IMR-90 (cell line): Measurements from ENCODE around the gene ASIC2.

Experiments
- BHLHE40 ChIP-seq: fragments of 150-350 bp; IDR thresholded peaks from 2 replicates; pipeline ENCODE4 v1.6.1; 2016; ENCODE audit warnings: mild to moderate bottlenecking, low read depth, low read length
- CHD1 ChIP-seq: IDR thresholded peaks from 2 replicates; pipeline ENCODE4 v1.6.1; 2012; ENCODE audit warnings: low read depth, low read length, improper control_type of control experiment
- CTCF ChIP-seq: conservative IDR thresholded peaks from 2 replicates; pipeline ENCODE4 v1.5.1; 2012; ENCODE audit warnings: mild to moderate bottlenecking, low read depth, low read length, improper control_type of control experiment
- FOS ChIP-seq: fragments of 150-350 bp; IDR thresholded peaks from 2 replicates; pipeline ENCODE4 v1.6.1; 2016; ENCODE audit warnings: low read depth, low read length
- MXI1 ChIP-seq: IDR thresholded peaks from 2 replicates; pipeline ENCODE4 v1.6.1; 2012; ENCODE audit warnings: low read depth, mild to moderate bottlenecking, low read length, moderate library complexity, borderline replicate concordance
- NFE2L2 ChIP-seq: fragments of 150-350 bp; IDR thresholded peaks from 2 replicates; pipeline ENCODE4 v1.6.1; 2016; ENCODE audit warnings: low read depth, mild to moderate bottlenecking, low read length
- POLR2A ChIP-seq: IDR thresholded peaks from 2 replicates; pipeline ENCODE4 v1.6.1; 2012; ENCODE audit warnings: mild to moderate bottlenecking, low read depth, low read length
- RAD21 ChIP-seq: IDR thresholded peaks from 2 replicates; pipeline ENCODE4 v1.6.1; 2012; ENCODE audit warnings: low read length, improper control_type of control experiment
- RCOR1 ChIP-seq: IDR thresholded peaks from 2 replicates; pipeline ENCODE4 v1.6.1; 2012; ENCODE audit warnings: mild to moderate bottlenecking, low read length, improper control_type of control experiment; ENCODE audit not compliant: insufficient replicate concordance
- RFX5 ChIP-seq: IDR thresholded peaks from 2 replicates; pipeline ENCODE4 v1.8.0; 2012; ENCODE audit warnings: low read depth, mild to moderate bottlenecking, low read length, moderate library complexity
- SMC3 ChIP-seq: fragments of 150-350 bp; IDR thresholded peaks from 2 replicates; pipeline ENCODE4 v1.6.1; 2016; ENCODE audit warnings: low read depth, mild to moderate bottlenecking, antibody characterized with exemption, low read length, moderate library complexity
- TF ChIP-seq, protein P1 (sequence below): fragments of 150-350 bp; IDR thresholded peaks from 2 replicates; pipeline ENCODE4 v1.6.1; 2017; ENCODE audit warnings: mild to moderate bottlenecking, antibody characterized with exemption, low read length, low read depth

DNA sequence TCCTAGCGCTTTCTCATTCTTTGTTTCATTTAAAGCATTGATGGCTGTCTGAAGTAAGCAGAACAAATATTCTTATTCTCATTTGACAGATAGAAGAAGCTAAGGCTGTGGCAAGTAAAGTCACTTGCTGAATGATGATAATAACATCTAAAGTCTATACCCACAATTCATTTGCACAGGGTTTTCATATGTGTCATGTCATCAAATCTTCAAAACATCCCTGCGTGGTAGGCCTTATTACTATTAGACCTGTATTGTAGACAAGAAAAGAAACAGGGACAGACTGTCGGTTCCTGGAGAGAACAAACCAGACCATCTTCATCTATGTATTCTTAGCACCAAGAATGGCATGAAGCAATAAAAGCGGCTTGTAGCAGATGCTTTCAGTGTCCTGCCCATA lies 85.9 kb downstream of the ASIC2 start:
- TF ChIP-seq POLR2A: no peak
- TF ChIP-seq CTCF: no peak
- TF ChIP-seq, protein P1, sequence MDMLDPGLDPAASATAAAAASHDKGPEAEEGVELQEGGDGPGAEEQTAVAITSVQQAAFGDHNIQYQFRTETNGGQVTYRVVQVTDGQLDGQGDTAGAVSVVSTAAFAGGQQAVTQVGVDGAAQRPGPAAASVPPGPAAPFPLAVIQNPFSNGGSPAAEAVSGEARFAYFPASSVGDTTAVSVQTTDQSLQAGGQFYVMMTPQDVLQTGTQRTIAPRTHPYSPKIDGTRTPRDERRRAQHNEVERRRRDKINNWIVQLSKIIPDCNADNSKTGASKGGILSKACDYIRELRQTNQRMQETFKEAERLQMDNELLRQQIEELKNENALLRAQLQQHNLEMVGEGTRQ: no peak
- TF ChIP-seq CHD1: no peak
- no peak for TF ChIP-seq BHLHE40
- no peak for TF ChIP-seq RAD21
- no peak for TF ChIP-seq SMC3
- no peak for TF ChIP-seq RCOR1
- no peak for TF ChIP-seq RFX5
- no peak for TF ChIP-seq NFE2L2
- no peak for TF ChIP-seq FOS
- TF ChIP-seq MXI1: no peak
